Mucosa of descending colon (tissue), 3 donors: ENCODE measurements around the gene DENND5B. TPM values are rescaled to one million over a fixed set of nuclear protein-coding genes. Genes with fewer than 3 reads are reported as not detected.

Source experiments
- ATAC-seq: fragments of 200-7000 bp; cut with Tn5 transposase; one replicate; pipeline ENCODE4 v1.9.1; 2020; ENCODE audit warnings: mild to moderate bottlenecking, moderate library complexity
- DNase-seq, 3 donors: peaks; one replicate each; pipeline ENCODE4 v3.0.0-alpha.2; 2020
- H3K36me3 ChIP-seq: fragments of 200-600 bp; one replicate; pipeline ENCODE4 v1.8.0; 2021; ENCODE audit warnings: low read depth, mild to moderate bottlenecking
- H3K4me1 ChIP-seq: fragments of 200-600 bp; one replicate; pipeline ENCODE4 v1.8.0; 2021; ENCODE audit warnings: low read depth, mild to moderate bottlenecking
- H3K4me3 ChIP-seq: fragments of 200-600 bp; one replicate; pipeline ENCODE4 v1.8.0; 2021; ENCODE audit warnings: mild to moderate bottlenecking
- H3K9me3 ChIP-seq: fragments of 200-600 bp; one replicate; pipeline ENCODE4 v1.8.0; 2021; ENCODE audit warnings: mild to moderate bottlenecking
- CTCF ChIP-seq: fragments of 200-600 bp; IDR thresholded peaks from one replicate; pipeline ENCODE4 v1.8.0; 2022; ENCODE audit warnings: antibody characterized with exemption, mild to moderate bottlenecking
- intact Hi-C, 2 donors: fragments of 100-400 bp; cut with DNase I in 1 of 2; cut with micrococcal nuclease in 1 of 2; formaldehyde crosslinking; loops; one replicate each; pipeline versions ENCODE4 v1.11.0 to v1.11.1; 2022; cut with DNase I, micrococcal nuclease
- total RNA-seq, 3 donors: library from RNA; stranded (reverse); fragmentation: NEBNext Ultra II Directional in 2 of 3; extraction: Animal tissue kit (Norgen Biotek cat#: 25700) in 2 of 3; gene quantifications; one replicate each; pipeline versions ENCODE4 v1.2.1 to v1.2.4, GENCODE V29; 2021 to 2023
- donor health status: DM: no; HTN: no; CAD: no; lungs with moderate emphysema.
- donor health status: DM: no; HTN: no; CAD: no.
- donor health status: DM: no; HTN: yes; CAD: no.

DENND5B gene
- total RNA-seq, 3 donors from 2014 or later: 10.4 to 20.3 (median 12.8) TPM

GRCh38 chr12:31518680-31519227 lies 72.2 kb downstream of the DENND5B start:
- Histone ChIP-seq H3K4me1 (peaks cover 10% of the 10 kb centered on the region), H3K4me3 (no peak overlapping the region), H3K9me3 (no peaks in the 10 kb centered on the region), H3K36me3 (no peaks in the 10 kb centered on the region)
- peak in 1 of 3 donors; percentile 19 for DNase-seq
- peak; percentile 46 for ATAC-seq
- intact Hi-C loops: no loop called here
- no peak for TF ChIP-seq CTCF

- TF ChIP-seq CTCF: no peak
- no peak for ATAC-seq
- H3K36me3 ChIP-seq: no peaks in the 10 kb centered on the region
- H3K9me3 ChIP-seq: no peaks in the 10 kb centered on the region
- no peak overlapping the region for H3K4me3 ChIP-seq
- peaks cover 10% of the 10 kb centered on the region for H3K4me1 ChIP-seq
- intact Hi-C loops: no loop called here
- no peak for DNase-seq
These were observed 72.9 kb downstream of the DENND5B start for GRCh38 chr12:31517994-31518393.

- intact Hi-C loops: no loop called here
- no peak for TF ChIP-seq CTCF
- DNase-seq (no peak), ATAC-seq (no peak)
- peaks cover 10% of the 10 kb centered on the region for H3K4me1 ChIP-seq
- no peak overlapping the region for H3K4me3 ChIP-seq
- H3K36me3 ChIP-seq: no peaks in the 10 kb centered on the region
- H3K9me3 ChIP-seq: no peaks in the 10 kb centered on the region
These were observed 74.2 kb downstream of the DENND5B start for GRCh38 chr12:31516702-31517101.

GRCh38 chr12:31514912-31515311 lies 76.0 kb downstream of the DENND5B start:
- Histone ChIP-seq H3K4me3 (no peak overlapping the region), H3K36me3 (no peaks in the 10 kb centered on the region), H3K9me3 (no peaks in the 10 kb centered on the region), H3K4me1 (peaks cover 7% of the 10 kb centered on the region)
- TF ChIP-seq CTCF: no peak
- intact Hi-C loops: no loop called here
- ATAC-seq (no peak), DNase-seq (no peak)

- Histone ChIP-seq H3K9me3 (no peaks in the 10 kb centered on the region), H3K36me3 (no peaks in the 10 kb centered on the region), H3K4me1 (no peaks in the 10 kb centered on the region), H3K4me3 (no peak overlapping the region)
- no peak for TF ChIP-seq CTCF
- ATAC-seq (no peak), DNase-seq (no peak)
- intact Hi-C loops: no loop called here
These were observed 80.9 kb downstream of the DENND5B start for GRCh38 chr12:31510034-31510433.
